T follicular helper cell (primary cell): ENCODE results near the gene PKP3.
A peak's percentile ranks its signal among the peaks of the same experiment; 100 is the strongest.

Experiments
- DNase-seq: peaks from one replicate; pipeline ENCODE4 v3.0.0-alpha.2; 2020; ENCODE audit warnings: low read depth

Gene PKP3

DNA sequence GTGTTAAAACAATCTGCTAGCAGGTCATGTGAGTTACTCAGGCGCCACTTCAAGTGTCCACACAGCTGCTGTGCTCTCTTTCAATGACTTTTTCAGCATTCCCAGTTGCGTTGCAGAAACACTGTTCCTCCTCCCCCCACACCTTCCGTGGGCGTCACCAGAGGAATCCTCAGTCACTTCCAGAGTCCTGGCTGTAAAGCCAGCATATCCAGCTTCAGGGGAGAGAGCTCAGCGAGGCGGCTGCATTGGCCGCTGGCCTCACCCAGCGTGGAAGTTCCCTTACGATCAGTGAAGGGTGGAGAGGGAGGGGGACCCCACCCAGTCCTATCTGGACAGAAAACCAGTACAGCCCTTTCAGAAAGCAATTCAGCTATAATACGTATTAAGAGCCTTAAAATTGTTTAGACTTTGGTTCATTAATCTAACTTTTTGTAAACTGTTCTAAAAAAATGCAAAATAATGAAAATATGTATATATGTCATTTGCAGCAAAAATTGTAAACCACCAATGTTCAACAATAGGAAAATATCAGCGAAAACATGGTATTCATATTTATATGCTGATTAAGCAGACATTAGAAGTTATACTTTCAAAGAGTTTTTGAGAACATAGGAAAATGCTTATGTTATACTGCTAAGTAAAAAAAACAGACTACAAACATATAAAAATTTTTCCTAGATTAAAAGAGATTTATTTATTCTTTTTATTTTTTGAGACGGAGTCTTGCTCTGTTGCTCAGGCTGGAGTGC is 50.6 kb downstream of the PKP3 start:
- DNase-seq, result no peak

- DNase-seq, result no peak
Measured at GRCh38 chr11:445765-446588, 52.0 kb downstream of the PKP3 start.

GRCh38 chr11:446891-447290 is 52.9 kb downstream of the PKP3 start:
- DNase-seq, result no peak

- peak; percentile 92 for DNase-seq
Measured at GRCh38 chr11:447923-448731, 54.1 kb downstream of the PKP3 start.

DNA sequence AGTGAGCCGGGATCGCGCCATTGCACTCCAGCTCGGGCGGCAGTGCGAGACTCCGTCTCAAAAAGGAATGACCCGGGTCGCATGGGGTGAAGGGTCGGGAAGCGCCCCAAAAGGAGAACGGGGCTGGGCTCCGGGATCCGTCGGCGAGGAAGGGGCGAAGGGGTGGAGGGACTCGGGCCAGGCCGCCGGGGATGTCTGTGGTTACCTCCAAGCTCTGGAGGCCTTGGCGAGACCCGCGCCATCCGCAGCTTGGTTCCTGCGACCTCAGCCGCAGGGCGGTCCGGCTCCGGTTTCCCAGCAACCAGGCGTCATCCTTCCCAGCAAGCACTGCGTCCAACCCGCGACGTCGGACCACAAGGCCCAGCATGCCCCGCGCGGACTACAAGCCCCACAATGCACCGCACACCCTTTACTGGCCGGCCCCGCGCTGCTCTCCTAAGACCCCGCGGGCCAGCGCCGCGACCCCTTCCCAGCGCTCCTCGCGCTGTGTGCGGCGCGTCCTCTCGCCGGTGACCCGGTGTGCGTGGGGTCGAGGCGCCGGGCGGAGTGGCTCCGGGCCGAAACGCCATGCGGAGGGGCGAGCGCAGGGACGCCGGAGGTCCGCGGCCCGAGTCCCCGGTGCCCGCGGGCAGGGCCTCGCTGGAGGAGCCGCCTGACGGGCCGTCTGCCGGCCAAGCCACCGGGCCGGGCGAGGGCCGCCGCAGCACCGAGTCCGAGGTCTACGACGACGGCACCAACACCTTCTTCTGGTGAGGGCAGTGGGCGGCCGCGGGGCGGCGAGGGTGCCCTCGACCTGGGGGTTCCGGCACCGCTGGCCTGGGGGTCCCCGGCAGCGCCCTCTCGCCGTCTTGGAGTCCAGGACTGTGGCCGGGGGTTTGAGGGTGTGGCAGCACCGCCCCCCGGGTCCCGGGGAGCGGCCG is 56.1 kb downstream of the PKP3 start, which contains the start of gene PTDSS2:
Gene PTDSS2 (plus strand): TSS at position 391 of the 920 bp plus-strand sequence. CDS start 177 bp downstream, at position 568.
- DNase-seq, result peak; percentile 91

DNA sequence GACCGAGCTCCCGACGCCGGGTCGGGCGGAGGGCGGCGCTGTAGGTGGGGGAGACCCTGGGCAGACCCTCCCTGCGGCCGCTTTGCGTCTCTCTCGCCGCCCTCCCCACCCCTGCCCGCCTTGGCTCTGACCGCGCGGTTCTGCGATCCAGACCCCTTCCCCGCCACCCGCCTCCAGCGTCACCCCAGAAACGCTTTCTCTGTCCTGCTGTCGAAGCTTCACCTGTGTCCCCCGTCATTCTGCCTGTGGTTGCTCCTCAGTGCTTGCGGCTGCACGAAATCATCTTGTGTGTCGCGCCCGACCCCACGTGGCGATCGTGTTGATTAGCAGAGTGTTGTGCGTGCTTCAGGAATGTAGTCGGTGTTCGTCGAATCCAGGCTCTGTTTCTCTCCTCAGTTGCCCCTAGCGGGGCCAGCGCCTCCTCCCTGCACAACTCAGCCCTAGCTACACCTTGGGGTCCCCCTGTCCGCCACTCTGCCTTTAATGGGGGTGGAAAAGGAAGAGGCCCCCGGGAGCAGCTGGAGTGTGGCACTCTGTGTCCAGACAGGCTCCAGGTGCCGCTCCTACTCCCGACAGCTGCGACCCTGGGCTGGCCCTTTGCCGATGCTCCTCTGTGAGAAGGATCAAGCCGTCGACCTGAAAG is 56.9 kb downstream of the PKP3 start:
- peak; percentile 75 for DNase-seq

DNA sequence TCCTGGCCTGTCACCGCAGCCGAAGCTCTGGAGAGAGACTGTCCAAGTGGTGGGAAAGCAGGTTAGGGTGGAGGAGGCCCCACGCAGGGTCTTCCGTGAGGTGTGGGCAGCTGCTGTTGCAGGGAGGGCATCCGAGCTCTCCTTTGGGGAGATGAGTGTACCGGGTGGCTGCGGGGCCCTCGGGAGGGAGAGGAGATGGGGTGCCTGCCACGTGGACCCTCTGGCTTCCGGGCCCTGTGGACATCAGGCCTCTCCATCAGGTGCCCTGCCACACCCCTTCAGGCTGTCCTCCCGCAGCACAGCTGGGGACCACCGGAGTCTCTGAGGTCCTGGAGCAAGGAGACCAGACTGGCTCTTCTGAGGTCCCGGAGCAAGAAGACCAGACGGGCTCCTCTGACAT is 57.7 kb downstream of the PKP3 start:
- no peak for DNase-seq

DNA sequence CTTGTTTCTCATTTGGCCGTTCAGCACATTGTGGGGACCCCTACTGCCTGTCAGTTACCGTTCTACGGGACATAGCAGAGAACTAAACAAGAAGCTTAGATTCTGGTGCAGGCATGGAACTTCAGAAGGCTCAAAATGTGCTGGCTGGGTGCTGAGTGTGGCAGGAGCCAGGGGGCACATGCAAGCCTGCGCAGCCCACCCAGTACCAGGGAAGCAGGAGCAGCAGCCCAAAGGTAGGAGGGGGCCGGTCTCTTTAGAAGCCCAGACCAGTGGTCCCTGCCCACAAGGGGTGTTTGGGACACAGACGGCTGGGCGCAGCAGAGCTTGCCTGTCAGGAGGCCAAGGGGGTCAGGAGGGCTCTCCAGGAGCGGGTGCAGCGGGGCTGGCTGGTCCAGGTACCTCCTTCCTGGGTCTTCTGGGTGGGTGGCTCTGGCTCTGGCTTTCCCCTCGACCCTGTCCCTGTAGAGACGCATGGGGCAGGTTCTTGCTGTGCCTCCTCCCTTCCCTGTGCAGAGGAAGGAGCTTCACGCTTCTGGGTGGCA is 58.3 kb downstream of the PKP3 start:
- no peak for DNase-seq

DNA sequence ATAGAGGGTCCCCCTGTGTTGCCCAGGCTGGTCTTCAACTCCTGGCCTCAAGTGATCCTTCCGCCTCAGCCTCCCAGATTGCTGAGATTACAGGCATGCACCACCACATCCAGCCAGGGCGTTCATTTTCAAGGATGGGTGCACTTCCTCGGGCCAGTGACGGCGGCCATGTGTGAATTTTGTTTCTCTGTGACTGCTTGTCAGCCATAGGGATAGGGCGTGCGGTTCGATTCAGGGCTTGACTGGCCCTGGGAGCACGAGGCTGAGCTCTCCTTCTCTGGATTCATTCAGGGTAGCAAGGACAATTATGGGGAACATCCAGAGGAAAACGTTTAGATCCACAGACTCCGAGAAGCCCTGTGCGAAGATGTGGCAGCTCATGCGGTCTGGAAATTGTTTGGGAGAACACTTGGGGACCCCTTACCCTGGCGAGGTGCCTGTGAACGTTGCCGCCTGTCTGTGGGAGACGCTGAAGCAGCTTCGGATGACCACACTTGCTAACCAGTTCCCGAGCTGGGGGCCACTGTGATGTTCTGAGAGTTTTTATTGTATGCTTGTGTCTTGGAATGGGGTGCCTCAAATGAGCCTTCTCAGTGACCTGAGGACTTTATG is 59.0 kb downstream of the PKP3 start:
- DNase-seq, result no peak

DNA sequence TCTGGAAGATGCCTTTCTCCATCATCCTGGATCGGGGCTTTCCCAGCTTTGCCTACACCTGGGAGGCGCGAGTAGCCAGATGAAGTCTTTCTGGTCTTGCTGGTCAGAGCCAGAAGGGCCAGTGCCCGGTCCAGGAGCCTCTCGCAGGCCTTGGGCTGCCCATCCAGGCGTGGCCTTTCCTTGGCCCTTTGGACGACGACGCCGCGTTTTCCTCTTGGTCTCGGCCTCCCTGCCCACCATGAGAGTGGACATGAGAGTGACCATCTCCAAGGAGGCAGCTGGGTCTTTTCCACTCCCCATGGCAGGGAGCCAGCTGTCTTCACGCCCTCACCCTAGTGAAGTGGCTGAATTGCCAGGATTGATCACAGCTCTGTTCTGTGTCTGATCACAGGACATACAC is 59.6 kb downstream of the PKP3 start:
- no peak for DNase-seq

GRCh38 chr11:454043-454442 is 60.0 kb downstream of the PKP3 start:
- DNase-seq, result no peak
